Psoas muscle (tissue), 8 donors: ENCODE data around the gene LAMB4. TPM values are rescaled to one million over a fixed set of nuclear protein-coding genes. Genes with fewer than 3 reads are reported as not detected.

Experiments used
- ATAC-seq, 4 donors: fragments of 200-7000 bp; cut with Tn5 transposase; one replicate each; pipeline ENCODE4 v1.9.1; 2020; ENCODE audit warnings: moderate library complexity in 3 of 4, mild to moderate bottlenecking in 2 of 4
- DNase-seq, 2 donors: peaks; one replicate each; pipeline ENCODE4 v3.0.0-alpha.2; 2020
- H3K27ac ChIP-seq: fragments of 200-600 bp; one replicate; pipeline ENCODE4 v1.8.0; 2022
- H3K27me3 ChIP-seq, 3 donors: fragments of 200-600 bp in 1 of 3; one replicate each; pipeline versions ENCODE4 v1.6.1 to v1.8.0; 2013 to 2022; ENCODE audit warnings: low read length in 2 of 3, mild to moderate bottlenecking in 2 of 3, moderate library complexity in 1 of 3; ENCODE audit not compliant: insufficient read depth in 3 of 3
- H3K36me3 ChIP-seq, 2 donors: fragments of 200-600 bp in 1 of 2; one replicate each; pipeline versions ENCODE4 v1.6.1 to v1.8.0; 2013 to 2022; ENCODE audit warnings: low read depth in 1 of 2, mild to moderate bottlenecking in 1 of 2, moderate library complexity in 1 of 2; ENCODE audit not compliant: insufficient read depth in 1 of 2
- H3K4me1 ChIP-seq: fragments of 200-600 bp; one replicate; pipeline ENCODE4 v1.8.0; 2022
- H3K4me3 ChIP-seq: fragments of 200-600 bp; one replicate; pipeline ENCODE4 v1.8.0; 2022; ENCODE audit warnings: mild to moderate bottlenecking
- H3K9me3 ChIP-seq: fragments of 200-600 bp; one replicate; pipeline ENCODE4 v1.8.0; 2022
- CTCF ChIP-seq: fragments of 200-600 bp; IDR thresholded peaks from one replicate; pipeline ENCODE4 v1.8.0; 2022; ENCODE audit warnings: antibody characterized with exemption
- WGBS, 3 donors: extraction: QIAGEN DNeasy Blood & Tissue Kit; methylation state at CpG; one replicate each; pipeline versions ENCODE4 v1.1.6 to v1.1.7; 2013; 5-methylcytosine and 5-hydroxymethylcytosine counted together
- intact Hi-C, 2 donors: fragments of 100-400 bp; cut with DNase I; formaldehyde crosslinking; loops; one replicate each; pipeline versions ENCODE4 v1.11.0 to v1.14.2; 2022
- polyA plus RNA-seq, 3 donors: library from polyadenylated mRNA; stranded (reverse); fragments of 200-250 nt; gene quantifications; one replicate each; pipeline ENCODE4 v1.2.3, GENCODE V29; 2013
- total RNA-seq, 4 donors: library from RNA; stranded (reverse); fragmentation: NEBNext Ultra II Directional in 2 of 4; extraction: Animal tissue kit (Norgen Biotek cat#: 25700) in 2 of 4; gene quantifications; one replicate each; pipeline versions ENCODE4 v1.2.1 to v1.2.4, GENCODE V29; 2021 to 2023
- donor health status: healthy with polysubstance abuse.
- donor health status: DM: no; HTN: no; CAD: no; lungs with moderate emphysema.
- donor health status: Bipolar disorder and iron deficiency.
- donor health status: healthy.
- donor health status: DM: yes; HTN: yes; CAD: no.
- donor health status: DM: no; HTN: no; CAD: no.
- donor health status: DM: no; HTN: no; CAD: no.
- donor health status: DM: yes; HTN: yes; CAD: no.

The LAMB4 gene
- total and polyA plus RNA-seq, 7 donors: 0.01 to 0.51 (median 0.27) TPM; not detected in 2

- H3K27me3 ChIP-seq: no peaks in the 10 kb centered on the region
- TF ChIP-seq CTCF: no peak
- no peaks in the 10 kb centered on the region for H3K9me3 ChIP-seq
- no peak for ATAC-seq
- no peak overlapping the region for H3K27ac ChIP-seq
- no peak for DNase-seq
- H3K36me3 ChIP-seq: no peaks in the 10 kb centered on the region
- no peak overlapping the region for H3K4me3 ChIP-seq
- no peaks in the 10 kb centered on the region for H3K4me1 ChIP-seq
- WGBS, 3 donors: 82 to 91% (median 86%) methylated on average over 7 of the region's 7 CpGs
- intact Hi-C loops: no loop called here
Measured at GRCh38 chr7:108129018-108129965, 869 bp downstream of the LAMB4 start.

GRCh38 chr7:108128514-108128913, 1.6 kb downstream of the LAMB4 start:
- no peak for TF ChIP-seq CTCF
- H3K27ac ChIP-seq: no peak overlapping the region
- 93 to 98% (median 96%) methylated on average over 3 of the region's 3 CpGs for WGBS, 3 donors
- no peaks in the 10 kb centered on the region for H3K4me1 ChIP-seq
- no peaks in the 10 kb centered on the region for H3K9me3 ChIP-seq
- H3K27me3 ChIP-seq: no peaks in the 10 kb centered on the region
- H3K36me3 ChIP-seq: no peaks in the 10 kb centered on the region
- intact Hi-C loops: no loop called here
- no peak for ATAC-seq
- DNase-seq: no peak
- H3K4me3 ChIP-seq: no peak overlapping the region

GRCh38 chr7:108127461-108127860, 2.7 kb downstream of the LAMB4 start:
- no peak for TF ChIP-seq CTCF
- intact Hi-C loops: no loop called here

GRCh38 chr7:108124820-108125219, 5.3 kb downstream of the LAMB4 start:
- Histone ChIP-seq H3K4me3 (no peak overlapping the region), H3K9me3 (no peaks in the 10 kb centered on the region), H3K4me1 (no peaks in the 10 kb centered on the region), H3K27me3 (no peaks in the 10 kb centered on the region), H3K27ac (no peak overlapping the region), H3K36me3 (no peaks in the 10 kb centered on the region)
- ATAC-seq (no peak), DNase-seq (no peak)
- 87 to 97% (median 89%) methylated on average over 3 of the region's 3 CpGs for WGBS, 3 donors
- no peak for TF ChIP-seq CTCF
- intact Hi-C loops: no loop called here

More at GRCh38 chr7:108127461-108127860, 2.7 kb downstream of the LAMB4 start:
- WGBS, 3 donors: 80 to 89% (median 85%) methylated on average over 5 of the region's 5 CpGs
- H3K9me3 ChIP-seq: no peaks in the 10 kb centered on the region
- no peaks in the 10 kb centered on the region for H3K27me3 ChIP-seq
- no peak overlapping the region for H3K27ac ChIP-seq
- no peak for DNase-seq
- H3K4me3 ChIP-seq: no peak overlapping the region
- H3K4me1 ChIP-seq: no peaks in the 10 kb centered on the region
- H3K36me3 ChIP-seq: no peaks in the 10 kb centered on the region
- no peak for ATAC-seq
